KG1 (cell line): ENCODE data around the gene PLEKHA7.
A peak's percentile ranks its signal among the peaks of the same experiment; 100 is the strongest.

Experiments
- DNase-seq: peaks from one replicate; lab custom pipeline; 2025; lab: John Stamatoyannopoulos, UW

PLEKHA7 gene

DNA sequence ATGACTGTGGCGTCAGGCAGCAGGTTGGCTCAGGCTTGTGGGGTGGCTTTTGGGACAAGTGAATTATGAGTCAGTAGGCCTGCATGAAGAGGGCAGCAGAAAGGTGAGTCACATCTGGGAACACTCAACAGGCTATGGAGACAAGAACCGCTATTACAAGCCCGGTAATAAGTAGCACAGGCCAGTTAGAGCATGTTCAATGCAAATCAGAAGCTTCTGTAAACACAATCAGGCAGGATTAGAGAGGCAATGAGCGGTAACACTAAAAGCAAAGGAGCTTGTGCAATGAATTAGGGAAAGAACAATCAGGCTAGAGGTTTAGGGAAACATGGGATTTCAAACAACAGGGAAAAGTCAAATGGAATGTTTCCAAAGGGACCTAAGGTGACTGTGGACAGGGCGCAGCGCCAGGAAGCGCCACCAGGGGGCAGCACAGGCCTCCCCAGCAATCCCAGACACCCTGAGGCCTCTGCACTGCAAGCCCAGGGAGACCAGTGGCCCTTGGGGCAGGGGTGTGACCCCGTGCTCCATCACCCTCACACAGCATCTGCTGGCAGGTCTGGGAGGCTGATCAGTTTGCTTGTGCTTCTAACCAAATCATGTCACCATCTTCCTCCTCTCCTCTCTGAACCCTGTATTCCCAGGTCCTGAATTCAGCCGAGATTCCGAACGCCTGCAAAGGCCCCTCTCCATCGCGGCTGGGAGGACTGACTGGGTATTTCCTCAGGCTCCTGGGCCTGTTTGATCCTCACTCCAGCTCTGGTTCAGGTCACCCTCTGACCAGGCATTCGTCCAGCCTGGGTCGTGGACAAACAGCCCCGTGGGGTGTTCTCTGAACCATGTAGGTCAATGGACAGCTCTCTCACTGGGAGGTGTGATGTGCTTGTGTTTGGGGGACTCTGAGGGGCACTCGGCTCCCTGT, 225.8 kb downstream of the PLEKHA7 start:
- DNase-seq, result peak; percentile 19

DNA sequence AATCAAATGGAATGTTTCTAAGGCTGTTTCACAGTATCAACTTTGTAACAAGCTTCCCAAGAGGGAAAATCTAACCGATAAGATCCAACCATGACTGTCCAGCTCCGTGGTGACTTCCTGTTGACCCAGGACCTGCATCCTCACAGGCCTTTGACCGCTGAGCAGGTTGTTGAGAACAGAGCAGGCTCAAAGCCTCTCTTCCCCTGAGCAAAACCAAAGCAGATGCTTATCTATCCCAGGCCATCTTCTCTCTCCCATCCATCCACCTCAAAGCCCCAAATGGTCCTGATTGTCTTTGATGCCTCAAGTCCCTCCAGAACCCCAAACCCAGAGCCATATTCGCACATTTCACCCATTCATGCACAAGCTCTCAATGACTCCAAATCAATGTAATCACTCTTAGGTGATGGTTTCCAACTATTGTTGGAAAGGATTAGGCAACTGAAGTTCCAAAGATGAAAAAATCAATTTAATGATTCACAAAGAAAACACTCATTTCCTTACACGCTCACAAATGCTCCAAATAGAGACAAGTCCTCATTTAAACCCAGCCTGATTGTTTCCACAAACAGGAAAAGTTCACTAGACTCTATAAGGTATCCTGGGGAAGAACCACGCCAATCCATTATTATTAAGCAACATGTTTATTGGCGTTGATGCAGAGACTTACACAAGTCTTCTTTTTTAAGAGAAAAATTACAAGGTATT, 227.0 kb downstream of the PLEKHA7 start:
- no peak for DNase-seq

DNA sequence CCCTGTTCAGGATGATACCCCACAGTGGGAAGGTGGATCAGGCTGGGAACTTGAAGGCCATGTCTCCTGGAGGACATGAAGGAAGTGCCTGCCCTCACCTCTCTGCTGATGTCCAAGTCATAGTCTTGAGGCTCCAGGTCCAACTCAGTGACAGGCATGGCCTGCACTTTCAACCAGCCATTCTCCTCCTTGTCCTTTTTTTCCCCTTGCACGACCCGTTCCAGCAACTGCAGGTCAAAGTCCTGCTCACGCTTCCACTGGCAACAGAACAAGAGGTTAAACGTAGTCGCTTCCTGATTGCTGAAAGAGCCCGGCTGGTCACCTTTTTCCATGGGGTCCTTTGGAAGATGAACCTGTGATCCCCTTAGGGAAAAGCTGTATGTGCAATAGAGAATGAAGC, 228.1 kb downstream of the PLEKHA7 start:
- DNase-seq, result no peak

DNA sequence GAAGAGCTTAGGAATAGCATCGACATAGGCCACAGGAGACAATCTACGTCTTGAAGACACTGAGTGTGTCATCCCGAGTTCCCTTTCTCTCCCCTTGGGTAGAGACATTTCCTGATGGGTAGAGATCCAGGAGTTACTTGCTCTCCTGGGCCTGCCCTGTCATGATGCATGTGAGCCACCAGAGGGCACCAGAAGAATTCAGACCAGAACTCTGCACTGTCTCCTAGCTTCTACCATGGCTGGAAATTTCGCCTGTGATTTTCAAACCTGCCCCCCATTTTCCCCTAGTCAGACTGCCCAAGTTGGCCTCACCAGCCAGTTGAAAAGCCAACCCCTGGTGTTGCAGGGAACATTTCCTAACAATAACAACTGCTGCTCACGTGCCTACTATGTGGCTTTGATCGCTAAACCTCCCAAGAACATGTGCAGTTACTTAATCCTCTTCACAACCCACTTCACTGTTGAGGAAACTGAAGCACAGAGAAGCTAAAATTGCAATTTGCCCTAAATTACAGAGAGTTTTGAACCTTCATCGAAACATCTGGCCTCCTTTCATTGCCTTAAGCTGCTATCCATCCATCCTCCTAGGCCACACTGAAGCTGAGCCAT, 228.6 kb downstream of the PLEKHA7 start:
- DNase-seq, result no peak

DNA sequence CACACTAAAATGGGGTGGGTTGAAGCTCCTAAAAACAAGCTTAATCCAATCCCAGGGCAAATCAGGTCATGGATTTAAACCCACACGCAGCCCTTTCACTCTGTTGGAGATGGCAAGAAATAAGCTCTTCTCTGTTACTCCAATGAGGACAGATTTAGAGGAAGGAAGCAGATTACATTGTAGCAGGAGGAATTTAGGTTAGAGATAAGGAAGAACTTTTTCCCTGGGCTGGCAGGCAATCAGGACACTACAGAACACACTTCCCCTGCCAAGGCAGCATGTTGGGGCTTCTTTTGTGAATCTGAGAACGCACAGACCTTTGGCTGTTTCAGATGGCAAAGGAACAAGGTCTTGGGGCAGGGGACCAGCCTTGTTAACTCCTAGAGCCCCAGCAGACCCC, 229.5 kb downstream of the PLEKHA7 start:
- no peak for DNase-seq

DNA sequence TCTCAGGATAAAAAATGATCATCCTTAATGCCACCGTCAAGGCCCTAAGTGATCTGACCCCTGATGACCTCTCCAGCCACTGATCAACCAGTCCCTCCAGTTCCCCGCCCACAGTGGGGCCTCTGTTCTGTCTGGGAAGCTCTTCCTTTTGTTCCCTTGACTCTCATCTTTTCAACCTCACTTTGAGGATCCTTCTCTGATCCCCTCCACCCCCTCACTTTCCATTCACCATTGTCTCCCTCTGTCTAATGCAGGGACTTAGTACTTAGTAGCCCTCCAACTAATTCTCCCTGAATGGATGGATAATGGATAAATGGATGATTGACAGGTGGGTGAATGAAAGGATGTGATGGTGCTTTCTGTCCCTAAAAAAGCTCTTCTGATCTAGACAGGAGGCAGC, 230.1 kb downstream of the PLEKHA7 start:
- no peak for DNase-seq

DNA sequence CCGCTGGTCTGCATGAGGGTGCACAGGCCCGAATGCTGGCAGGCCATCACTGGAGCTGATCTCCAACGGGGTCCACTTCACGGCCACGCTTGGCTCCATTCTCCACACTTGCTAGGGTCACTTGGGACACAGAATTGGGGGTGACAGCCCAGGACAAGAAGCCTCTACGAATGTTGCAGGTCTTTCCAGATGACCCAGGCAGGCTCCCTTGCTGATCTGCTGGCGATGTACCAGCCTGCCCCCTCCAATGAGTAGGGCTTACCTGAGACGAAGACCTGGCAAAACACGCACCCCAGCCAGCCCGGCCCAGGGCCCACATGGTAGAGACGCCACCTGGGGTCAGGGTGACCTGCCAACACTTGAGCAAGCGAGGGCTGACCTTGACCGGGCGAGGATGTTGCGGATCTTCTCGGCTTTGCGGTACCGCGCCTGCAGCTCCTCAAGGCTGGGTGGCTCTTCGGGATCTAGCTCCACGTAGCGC, 230.9 kb downstream of the PLEKHA7 start:
- DNase-seq, result no peak

DNA sequence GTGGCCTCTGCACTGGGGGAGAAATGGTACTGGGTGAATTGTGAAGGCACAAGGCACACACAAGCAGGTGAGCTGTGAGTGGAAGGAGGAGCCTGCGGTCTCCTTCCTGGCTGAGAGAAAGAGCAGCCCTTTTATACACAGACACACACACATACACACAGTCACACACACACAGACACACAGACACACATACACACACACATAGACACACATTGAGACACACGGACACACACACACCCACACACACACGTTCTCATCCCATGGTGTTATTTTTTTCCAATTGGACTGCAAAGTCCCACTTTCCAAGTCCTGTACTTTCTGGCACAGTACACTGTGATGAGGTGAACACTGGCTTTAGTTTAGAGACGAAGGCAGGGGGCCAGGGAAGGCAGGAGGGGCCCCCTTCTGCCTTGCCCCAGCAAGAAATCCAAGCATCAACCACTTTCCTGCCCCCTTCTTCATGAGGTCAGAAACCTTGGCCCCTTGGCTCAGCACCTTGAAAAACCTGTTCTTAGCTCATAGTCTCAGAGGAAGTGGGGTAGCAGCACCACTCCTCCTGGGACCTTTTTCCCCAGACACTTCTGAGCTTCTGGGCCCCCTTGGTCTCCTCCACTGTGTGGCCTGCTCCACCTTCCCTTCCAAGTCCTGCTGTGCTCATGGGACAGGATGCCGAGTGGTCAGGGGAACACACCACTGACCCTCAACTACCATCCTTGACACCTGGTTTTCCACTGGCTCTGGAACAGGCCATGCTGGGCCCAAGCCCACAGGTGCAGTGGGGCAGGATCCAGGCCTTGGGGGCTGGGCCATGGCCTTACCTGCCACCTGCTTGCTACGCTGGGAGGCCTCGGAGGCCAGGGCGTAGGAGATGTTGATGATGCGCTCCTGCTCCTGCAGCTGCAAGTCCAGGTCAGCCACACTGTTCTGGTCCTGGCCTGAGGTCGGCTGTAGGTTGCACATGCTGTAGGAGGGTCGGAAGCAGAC, 232.0 kb downstream of the PLEKHA7 start:
- DNase-seq, result no peak

DNA sequence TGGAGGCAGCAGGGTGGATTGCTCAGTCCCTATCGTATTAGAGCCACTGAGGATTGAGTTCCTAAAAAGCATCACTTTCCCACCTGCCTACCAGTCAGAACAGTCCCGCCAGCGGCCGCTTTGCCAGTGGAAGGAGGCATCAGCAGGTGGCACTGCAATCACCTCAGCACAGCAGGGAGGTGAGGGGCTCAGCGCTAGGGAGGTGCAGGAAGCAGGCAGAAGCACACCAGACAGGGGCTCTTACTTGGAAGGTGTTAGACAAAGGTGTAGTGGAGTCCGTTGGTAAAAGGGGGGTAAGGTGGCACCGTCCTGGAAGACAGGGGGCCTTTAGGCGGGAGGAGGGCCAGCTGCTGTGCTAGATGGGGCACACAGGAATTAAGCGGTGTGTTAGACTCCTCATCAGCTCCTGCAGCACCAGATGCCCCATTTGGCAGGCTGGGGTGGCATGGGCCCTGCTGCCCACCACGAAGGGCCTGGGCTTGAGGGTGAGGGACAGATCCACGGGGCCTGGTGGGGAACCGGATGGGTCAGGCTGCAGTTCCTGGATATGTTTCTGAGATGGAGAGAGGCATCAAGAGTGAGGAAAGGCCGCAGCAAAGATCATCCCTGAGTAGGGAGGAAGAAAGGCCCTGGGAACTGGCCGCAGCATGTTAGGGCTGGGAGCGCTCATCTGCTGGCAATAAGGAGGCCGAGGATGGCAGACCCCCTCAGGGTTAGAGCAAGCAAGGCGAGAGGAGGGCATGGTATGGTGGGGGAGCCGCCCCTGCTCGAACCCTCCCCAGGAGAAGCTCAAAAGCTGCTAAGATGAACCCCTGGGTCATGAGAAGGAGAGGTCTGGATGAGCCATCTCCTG, 233.3 kb downstream of the PLEKHA7 start:
- DNase-seq, result no peak

DNA sequence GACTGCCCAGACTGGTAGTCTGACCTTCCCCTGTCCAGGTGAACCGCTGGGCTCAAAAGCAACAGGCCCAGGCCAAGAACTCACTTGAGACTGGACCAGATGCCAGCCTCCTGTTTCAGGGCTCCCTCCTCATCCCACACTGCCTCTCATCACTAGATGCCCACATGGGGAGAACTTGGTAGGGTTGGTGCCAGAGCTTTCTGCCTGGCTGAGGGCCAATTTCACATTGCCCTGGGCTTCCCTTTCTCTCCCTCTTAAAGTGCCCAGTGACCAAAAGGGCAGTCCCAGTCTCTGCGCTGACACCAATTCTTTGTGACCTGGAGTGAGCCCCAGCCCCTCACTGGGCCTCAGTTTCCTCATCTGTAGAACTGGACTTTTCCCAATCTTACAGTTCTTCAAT, 234.1 kb downstream of the PLEKHA7 start:
- no peak for DNase-seq

DNA sequence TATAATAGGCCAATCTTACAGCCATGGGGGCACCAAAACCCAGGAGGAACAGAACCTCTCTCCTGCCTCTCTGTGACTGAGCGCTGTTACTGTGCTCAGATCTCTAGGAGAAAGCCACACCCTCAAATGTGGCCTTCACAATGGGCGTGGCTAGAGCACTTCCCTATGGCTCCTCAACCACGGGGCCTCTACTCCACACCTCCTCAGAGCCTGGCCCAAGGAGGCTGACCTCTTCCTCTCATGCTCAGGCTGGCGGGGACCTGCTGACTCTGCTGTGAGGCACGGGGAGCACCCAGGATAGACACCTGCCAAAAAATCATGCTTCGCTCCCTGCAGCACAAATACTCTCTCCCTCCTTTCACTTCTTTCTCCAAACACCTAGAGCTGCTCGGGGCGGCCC, 234.8 kb downstream of the PLEKHA7 start:
- no peak for DNase-seq

DNA sequence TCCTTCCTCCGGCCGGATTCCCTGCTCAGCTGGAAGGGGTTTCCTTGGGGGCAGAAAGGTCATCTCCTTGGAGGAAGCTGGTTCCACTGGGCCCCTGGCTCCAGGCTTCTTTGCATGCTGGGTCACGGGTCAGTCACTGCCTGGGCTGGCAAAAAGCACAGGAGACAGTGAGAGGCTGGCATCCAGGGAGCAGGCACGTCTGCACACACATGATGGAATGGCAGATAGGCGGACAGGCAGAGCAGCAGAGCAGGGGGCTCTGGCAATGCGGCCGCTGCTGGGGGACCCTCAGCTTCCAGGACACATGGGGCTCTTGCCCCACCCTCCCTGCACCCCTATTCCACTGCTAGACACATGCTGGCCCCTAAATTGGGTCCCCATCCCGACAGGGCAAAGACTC, 235.3 kb downstream of the PLEKHA7 start:
- DNase-seq, result no peak

DNA sequence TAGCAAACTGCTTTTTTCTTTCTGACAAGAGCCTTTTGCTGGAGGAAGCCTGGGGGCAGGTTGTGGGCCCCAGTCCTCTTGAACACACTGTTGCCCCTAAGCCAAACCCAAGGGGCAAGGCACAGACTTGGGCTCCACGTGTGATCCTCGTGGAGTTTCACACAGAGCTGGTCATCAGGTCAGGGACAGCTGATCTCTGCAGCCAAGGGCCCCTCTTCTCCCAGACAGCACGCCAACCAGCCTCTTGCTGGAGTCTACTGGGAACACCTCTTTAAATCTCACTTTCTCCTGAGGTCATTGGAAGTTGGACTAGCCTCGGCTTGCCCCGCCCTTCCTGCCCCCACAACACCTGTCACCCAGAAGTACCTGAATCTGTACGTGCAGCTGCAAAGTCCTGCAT, 235.9 kb downstream of the PLEKHA7 start:
- DNase-seq, result no peak

DNA sequence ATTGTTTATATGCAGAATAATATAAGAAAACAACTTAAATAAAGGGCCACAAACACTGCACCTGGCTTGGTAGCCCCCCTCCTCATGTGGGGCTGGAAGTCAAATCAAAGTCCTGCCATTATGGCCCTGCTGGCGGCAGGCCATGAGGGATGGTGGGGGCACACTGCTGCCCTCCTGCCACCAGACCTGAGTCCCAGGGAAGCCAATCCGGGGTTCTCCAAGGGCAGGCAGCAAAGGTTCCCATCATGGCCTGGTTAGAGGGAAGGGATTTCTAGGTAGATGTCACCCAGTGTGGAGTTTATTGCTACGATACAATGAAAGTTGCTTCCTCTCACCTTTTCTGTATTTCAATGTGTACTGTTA, 236.6 kb downstream of the PLEKHA7 start:
- DNase-seq, result no peak

DNA sequence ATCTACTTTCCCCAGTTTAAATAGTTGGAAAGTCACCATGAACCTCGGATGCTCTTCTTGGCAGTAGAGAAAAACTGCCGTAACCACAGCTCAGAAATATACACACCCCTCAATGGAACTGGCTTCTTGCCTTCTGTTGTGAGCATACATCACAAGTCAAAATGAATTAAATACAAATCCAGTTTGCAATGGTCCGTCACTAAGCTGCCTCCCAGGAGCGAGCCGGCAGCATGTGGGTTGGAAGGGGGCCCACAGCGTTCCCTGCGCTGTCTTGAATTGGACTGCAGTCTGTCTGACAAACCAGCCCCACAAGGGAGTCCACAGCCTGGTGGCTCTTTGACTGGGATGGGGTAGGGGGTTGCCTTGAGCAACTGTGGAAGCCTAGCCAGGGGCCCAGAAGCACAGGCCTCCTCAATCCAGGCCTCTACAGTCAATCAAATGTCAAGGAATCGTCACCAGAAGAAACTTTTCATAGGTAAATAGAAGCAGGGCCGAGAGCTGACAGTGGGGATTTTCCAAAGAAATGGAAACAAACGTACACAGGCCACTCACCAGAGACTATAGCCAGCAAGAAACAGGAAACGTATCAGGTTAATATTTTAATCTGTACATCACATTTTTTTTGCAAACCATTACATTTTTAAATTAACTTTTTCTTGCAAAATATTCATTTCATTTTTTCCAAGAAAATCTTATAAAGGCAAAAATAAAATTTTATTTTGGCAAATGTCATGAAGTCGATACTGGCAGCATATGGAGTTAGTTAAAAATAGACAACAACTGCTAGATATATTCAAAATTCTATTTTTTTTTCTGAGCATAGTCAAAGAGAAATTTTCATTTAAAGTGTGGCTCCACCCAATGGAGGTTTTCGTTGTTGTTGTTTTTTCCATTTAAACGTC, 237.3 kb downstream of the PLEKHA7 start:
- no peak for DNase-seq

DNA sequence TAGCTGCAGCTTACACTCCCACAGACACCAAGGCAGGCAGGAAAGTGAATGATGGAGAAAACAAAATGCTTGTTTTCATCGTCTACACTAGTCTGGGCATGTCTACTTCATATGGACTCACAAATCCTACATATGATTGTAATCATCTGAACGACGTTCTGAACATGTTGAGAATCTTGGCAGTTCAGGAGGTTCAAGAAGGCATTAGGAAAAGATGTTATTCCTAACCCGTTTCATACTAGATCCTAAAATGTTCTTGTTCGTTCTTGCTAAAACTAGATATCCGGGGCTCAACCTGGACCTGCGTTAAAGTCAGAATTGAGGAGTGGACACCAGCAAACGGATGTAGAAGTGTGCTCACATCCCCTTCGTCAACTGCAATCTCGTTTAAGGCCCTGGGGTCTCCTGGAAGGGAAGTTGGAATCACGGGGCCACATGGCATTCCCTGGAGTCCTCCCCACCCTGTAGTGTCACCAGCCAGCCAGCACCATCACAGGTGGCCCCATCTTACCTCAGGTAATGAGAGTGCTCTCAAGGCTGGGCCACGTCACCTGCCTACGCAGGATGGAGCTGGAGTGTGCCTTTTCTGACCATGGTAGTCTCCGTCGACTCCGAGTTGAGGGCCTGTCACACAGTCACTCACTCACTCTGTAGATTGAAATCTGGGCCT, 238.5 kb downstream of the PLEKHA7 start:
- no peak for DNase-seq

DNA sequence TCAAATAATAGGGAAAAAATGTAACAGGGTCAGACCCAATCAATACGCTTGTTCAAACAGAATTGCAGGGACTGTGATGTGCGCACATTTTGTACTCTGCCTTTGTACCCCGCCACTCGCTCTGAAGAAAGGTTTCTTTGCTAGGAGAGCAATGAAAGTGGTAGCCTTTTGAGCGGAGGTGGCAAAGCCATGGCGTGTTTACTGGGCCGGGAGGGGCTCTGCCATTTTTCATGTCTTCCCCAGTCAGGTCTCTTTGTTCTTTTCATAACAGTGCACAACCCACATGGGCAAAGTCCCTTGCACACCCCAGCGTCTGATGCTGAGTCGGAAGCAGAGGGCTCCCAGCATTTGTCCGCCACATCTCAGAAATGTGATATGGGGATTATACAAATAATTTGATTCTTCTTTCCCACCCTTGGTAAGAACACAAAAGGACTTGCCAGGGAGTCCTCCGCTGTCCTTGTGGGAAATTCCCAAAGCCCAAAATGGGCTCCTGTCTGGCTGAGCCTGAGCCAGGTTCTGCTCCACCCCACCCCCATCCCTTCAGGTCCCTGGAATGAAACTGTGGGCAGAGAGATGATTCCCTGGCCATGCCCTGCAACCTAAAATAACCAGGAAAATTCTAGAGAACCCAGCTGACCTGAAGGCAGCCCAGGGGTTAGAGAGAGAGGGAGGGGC, 239.1 kb downstream of the PLEKHA7 start:
- DNase-seq, result no peak
